ENCODE data around the gene BRCA2.
"Not testable (repeated sequence)": the region's sequence is repeated elsewhere in the genome, so short reads cannot be mapped to it uniquely, and the experiment has no call there.

The BRCA2 gene

GRCh38 chr13:32310134-32310706, 5.1 kb upstream of the BRCA2 start:
- DNase-seq: no peak

DNA sequence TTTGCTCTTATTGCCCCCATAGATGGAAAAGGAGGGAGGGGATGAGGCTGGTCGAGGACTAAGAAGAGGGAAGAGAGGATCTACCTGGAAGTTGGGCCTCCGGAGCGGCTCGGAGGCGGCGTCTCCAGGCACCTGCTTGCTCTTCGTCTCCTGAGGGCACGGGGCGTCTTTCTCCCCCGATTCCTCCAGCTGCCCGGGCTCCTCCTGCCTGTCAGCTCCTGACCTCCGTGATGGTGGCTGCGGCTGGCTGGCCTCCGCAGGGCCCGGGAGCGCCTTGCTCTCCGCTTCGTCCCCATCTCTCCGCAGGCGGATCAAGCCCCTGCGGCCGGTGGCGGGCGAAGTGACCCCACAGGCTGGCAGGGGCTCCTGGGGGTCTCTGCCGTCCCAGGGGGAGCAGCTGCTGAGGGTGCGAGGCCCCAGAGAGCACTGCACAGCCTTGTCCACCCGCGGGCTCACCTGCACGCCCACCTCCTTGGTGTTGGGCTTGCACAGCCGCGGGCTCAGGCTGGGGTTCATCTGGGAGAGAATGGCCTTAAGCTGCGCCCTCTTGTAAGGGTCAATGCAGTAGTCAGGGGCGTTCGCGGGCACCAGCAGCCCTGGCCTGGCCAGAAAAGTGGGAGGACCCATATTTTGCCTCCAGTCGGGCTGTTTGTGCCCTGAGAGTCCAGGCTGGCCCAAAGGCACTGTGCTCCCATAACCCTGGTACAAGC, 4.0 kb upstream of the BRCA2 start:
- no peak for DNase-seq

GRCh38 chr13:32314271-32315237, 754 bp upstream of the BRCA2 start:
- peak; percentile 59 for DNase-seq

GRCh38 chr13:32316028-32316339, 676 bp downstream of the BRCA2 start:
- no peak for DNase-seq

DNA sequence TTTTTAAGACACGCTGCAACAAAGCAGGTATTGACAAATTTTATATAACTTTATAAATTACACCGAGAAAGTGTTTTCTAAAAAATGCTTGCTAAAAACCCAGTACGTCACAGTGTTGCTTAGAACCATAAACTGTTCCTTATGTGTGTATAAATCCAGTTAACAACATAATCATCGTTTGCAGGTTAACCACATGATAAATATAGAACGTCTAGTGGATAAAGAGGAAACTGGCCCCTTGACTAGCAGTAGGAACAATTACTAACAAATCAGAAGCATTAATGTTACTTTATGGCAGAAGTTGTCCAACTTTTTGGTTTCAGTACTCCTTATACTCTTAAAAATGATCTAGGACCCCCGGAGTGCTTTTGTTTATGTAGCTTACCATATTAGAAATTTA, 1.2 kb downstream of the BRCA2 start:
- no peak for DNase-seq

DNA sequence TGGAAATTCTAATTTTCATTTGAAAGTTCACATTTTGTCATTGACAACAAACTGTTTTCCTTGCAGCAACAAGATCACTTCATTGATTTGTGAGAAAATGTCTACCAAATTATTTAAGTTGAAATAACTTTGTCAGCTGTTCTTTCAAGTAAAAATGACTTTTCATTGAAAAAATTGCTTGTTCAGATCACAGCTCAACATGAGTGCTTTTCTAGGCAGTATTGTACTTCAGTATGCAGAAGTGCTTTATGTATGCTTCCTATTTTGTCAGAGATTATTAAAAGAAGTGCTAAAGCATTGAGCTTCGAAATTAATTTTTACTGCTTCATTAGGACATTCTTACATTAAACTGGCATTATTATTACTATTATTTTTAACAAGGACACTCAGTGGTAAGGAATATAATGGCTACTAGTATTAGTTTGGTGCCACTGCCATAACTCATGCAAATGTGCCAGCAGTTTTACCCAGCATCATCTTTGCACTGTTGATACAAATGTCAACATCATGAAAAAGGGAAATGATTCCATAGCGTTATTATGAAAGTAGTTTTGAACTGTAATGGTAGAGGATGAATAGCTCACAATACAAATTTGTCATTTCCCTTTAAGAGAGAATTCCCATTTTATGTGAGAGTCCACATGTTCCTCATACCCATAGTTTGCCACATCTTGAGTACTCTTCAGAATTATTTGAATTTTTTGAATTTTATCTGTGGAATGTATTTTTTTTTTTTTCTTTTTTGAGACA, 2.6 kb downstream of the BRCA2 start:
- DNase-seq: no peak

DNA sequence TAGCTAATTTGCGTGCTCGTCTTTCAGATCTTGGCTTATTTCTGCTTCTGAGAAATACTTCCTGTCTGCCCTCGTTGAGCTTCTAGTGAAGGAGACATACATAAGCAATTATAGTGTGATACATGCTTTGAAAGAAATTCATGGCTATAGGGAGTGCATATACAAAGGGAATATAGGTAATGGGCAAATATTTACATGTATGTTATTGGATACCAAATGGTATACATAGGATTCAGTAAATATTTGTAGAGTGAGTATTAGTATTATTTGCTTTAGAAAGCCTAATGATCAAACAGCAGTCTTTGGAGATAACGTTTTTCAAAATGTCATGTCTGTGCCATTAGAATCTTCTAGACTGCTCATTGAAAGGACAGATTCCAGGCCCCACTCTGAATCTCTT, 5.2 kb downstream of the BRCA2 start:
- no peak for DNase-seq

DNA sequence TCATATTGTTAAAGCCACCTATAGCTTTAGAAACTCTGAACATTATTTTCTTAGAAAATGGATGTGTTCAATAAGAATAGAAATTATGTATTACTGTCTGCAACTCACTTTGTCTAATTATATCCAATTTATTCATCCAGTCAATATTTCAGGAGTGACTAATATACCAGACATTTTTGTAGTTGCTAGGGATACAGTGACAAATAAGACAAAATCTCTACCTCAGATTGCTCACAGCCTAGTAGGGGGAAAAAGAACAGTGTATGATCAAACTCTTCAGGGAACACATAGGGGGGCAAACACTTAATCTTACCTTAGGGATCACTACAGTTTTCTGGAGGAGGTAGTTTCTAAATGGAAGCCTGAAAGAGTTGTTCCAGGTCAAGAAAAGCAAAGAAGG, 8.6 kb downstream of the BRCA2 start:
- no peak for DNase-seq

- no peak for DNase-seq
Observed at GRCh38 chr13:32330441-32330840, 15.1 kb downstream of the BRCA2 start.

- DNase-seq: no peak
Observed at GRCh38 chr13:32334671-32335070, 19.4 kb downstream of the BRCA2 start.

DNA sequence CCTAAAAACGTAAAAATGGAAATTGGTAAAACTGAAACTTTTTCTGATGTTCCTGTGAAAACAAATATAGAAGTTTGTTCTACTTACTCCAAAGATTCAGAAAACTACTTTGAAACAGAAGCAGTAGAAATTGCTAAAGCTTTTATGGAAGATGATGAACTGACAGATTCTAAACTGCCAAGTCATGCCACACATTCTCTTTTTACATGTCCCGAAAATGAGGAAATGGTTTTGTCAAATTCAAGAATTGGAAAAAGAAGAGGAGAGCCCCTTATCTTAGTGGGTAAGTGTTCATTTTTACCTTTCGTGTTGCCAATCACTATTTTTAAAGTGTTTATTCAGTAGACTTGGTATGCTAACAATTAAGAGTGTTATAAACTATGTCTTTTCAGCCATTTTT, 25.6 kb downstream of the BRCA2 start:
- no peak for DNase-seq

- no peak for DNase-seq
Observed at GRCh38 chr13:32347651-32348050, 32.3 kb downstream of the BRCA2 start.

GRCh38 chr13:32350839-32351441, 35.6 kb downstream of the BRCA2 start:
- not testable (repeated sequence) for DNase-seq

GRCh38 chr13:32354040-32354439, 38.7 kb downstream of the BRCA2 start:
- DNase-seq: no peak

GRCh38 chr13:32355935-32356334, 40.6 kb downstream of the BRCA2 start:
- not testable (repeated sequence) for DNase-seq

DNA sequence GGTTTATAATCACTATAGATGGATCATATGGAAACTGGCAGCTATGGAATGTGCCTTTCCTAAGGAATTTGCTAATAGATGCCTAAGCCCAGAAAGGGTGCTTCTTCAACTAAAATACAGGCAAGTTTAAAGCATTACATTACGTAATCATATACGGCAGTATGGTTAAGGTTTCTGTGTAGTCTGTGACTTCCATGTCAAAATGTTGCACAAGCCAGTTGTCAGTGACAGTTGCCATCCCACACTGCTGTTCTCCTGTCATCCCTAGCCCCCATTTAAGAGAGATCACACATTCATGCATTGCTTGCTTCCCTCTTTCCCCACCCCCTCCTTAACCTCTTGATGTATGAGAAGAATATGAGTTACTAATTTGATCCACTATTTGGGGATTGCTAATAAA, 47.3 kb downstream of the BRCA2 start:
- DNase-seq: no peak

DNA sequence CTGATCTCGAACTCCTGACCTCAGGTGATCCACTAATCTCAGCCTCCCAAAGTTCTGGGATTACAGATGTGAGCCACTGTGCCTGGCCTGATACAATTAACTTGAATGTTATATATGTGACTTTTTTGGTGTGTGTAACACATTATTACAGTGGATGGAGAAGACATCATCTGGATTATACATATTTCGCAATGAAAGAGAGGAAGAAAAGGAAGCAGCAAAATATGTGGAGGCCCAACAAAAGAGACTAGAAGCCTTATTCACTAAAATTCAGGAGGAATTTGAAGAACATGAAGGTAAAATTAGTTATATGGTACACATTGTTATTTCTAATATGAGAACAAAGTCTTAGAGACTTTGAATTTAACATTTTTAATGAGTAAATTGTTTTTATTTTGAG, 55.5 kb downstream of the BRCA2 start:
- DNase-seq: no peak

- DNase-seq: no peak
Observed at GRCh38 chr13:32376642-32377415, 61.5 kb downstream of the BRCA2 start.

DNA sequence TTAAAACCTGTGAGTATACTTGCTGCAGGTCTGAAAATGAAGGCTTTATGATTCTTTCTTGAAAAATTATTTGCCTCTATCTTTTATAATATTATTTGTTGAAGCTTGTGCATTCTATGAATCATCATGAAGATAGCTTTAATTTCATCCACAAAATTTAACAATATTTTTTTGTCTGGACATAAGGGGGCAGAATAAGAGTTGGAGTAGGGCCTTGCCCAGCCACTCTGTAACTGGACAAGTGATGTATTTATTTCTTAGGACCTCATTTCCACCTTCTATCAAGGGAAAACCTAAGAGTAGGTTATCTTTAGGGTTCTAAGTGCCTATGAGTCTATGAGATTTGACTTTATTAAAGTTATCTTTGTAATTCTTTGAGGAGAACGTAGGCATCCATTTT, 62.7 kb downstream of the BRCA2 start:
- DNase-seq: no peak

GRCh38 chr13:32381539-32381938, 66.2 kb downstream of the BRCA2 start:
- no peak for DNase-seq

- no peak for DNase-seq
Observed at GRCh38 chr13:32383836-32384618, 68.7 kb downstream of the BRCA2 start.

Measured in activated naive CD4-positive, alpha-beta T cell treated with anti-CD3 and anti-CD28 coated beads, Interleukin-2, amount 50 U/mL, for 16 hours (primary cell).